Neural cell (in vitro differentiated cells): Measurements from ENCODE around the gene PRUNE2.

Experiments
- EP300 ChIP-seq: fragments of 450-650 bp; conservative IDR thresholded peaks from 2 replicates; pipeline ENCODE4 v1.6.1; 2014; ENCODE audit warnings: antibody characterized with exemption, mild to moderate bottlenecking, moderate library complexity; ENCODE audit not compliant: poor library complexity, severe bottlenecking
- EZH2 ChIP-seq: fragments of 200-600, 300-800 bp; shearing (Covaris generic), sonication (generic); IDR thresholded peaks from 2 replicates; pipeline ENCODE4 v1.6.1; 2014; ENCODE audit warnings: antibody characterized with exemption, low read length, borderline replicate concordance, mild to moderate bottlenecking; ENCODE audit not compliant: insufficient read depth, poor library complexity, severe bottlenecking
- TF ChIP-seq, protein P1 (sequence below): fragments of 450-650 bp; IDR thresholded peaks from 2 replicates; pipeline ENCODE4 v1.5.1; 2014; ENCODE audit warnings: antibody characterized with exemption, mild to moderate bottlenecking, moderate library complexity; ENCODE audit not compliant: poor library complexity, severe bottlenecking

DNA sequence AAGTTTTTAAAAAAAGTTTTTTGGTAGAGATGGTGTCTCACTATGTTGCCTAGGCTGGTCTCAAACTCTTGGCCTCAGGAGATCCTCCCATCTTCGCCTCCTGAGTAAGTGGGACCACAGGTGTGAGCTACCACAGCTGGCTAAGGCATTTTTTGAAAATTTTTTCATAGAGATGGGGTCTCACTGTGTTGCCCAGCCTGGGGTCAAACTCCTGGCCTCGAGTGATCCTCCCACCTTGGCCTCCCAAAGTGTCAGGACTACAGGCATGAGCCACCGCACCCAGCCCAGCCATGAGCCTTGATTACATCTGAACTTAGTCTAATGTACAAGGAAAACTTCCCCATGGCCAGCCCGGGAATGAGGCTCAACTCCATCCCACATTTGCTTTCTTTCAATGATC lies 219.2 kb downstream of the PRUNE2 start:
- TF ChIP-seq EP300 (no peak), EZH2 (no peak)
- TF ChIP-seq, protein P1, sequence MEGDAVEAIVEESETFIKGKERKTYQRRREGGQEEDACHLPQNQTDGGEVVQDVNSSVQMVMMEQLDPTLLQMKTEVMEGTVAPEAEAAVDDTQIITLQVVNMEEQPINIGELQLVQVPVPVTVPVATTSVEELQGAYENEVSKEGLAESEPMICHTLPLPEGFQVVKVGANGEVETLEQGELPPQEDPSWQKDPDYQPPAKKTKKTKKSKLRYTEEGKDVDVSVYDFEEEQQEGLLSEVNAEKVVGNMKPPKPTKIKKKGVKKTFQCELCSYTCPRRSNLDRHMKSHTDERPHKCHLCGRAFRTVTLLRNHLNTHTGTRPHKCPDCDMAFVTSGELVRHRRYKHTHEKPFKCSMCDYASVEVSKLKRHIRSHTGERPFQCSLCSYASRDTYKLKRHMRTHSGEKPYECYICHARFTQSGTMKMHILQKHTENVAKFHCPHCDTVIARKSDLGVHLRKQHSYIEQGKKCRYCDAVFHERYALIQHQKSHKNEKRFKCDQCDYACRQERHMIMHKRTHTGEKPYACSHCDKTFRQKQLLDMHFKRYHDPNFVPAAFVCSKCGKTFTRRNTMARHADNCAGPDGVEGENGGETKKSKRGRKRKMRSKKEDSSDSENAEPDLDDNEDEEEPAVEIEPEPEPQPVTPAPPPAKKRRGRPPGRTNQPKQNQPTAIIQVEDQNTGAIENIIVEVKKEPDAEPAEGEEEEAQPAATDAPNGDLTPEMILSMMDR, result no peak
